HG03565 (cell line): ENCODE measurements around the gene TAGLN2.

ENCODE experiments used
- ATAC-seq: cut with Tn5 transposase; IDR thresholded peaks from one replicate; pipeline ENCODE4 v1.9.1; 2021; ENCODE audit warnings: mild to moderate bottlenecking, moderate library complexity; ENCODE audit not compliant: unreplicated experiment

Gene TAGLN2

DNA sequence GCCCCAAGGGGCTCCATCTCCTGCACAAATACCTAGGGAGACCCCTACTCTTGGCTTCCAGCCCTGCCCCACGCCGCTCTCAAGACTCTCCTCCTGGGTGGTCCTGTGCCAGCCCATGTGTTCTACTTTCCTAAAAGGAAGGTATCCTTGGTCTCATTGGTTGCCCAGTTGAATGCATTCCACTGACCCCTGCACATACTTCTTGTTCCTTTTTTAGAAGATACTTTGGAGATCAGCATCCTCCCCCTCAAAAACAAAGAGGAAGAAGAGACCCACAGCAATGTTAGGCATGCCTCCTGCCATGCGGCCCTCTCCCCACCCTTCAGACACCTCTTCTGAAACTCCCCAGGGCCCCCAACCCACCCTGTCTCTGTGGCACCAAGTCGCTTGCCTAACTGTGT, 24.7 kb upstream of the TAGLN2 start:
- no peak for ATAC-seq

DNA sequence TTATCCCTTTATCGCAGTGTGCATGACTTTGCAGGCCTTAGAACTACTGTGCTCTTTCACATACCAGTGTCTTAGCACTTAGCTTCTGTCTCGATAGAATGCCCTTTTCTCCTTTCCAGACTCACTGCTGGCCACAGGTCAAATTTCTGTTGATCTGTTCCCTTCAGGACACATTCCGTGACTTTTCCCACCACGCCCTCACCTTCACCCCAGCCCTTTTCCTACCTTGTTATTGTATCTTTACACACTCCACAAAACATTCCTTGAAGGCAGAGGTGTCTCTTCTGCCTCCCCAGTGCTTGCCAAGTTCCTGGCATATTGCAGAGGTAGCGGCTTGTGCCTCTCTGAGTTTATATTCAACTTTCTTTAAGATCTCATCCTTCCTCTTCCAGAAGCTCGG, 23.8 kb upstream of the TAGLN2 start:
- no peak for ATAC-seq

DNA sequence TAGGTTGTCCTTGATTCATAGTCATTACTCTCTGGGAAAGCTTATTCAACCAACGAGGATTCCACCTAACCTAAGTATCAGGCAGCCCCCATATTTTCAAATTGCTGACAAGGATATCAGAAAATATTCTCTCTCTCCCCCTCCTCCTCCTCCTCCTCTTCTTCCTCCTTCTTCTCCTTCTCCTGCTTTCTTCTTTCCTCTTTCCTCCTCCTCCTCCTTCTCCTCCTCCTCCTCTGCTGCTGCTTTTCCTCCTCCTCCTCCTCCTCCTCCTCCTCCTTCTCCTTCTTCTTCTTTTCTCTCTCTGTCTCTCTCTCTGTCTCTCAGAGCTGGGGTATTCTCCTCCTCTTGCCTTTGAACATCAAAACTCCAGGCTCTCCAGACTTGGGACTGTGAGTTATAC, 22.6 kb upstream of the TAGLN2 start:
- ATAC-seq, result no peak

GRCh38 chr1:159946242-159947187, 21.2 kb upstream of the TAGLN2 start:
- no peak for ATAC-seq

DNA sequence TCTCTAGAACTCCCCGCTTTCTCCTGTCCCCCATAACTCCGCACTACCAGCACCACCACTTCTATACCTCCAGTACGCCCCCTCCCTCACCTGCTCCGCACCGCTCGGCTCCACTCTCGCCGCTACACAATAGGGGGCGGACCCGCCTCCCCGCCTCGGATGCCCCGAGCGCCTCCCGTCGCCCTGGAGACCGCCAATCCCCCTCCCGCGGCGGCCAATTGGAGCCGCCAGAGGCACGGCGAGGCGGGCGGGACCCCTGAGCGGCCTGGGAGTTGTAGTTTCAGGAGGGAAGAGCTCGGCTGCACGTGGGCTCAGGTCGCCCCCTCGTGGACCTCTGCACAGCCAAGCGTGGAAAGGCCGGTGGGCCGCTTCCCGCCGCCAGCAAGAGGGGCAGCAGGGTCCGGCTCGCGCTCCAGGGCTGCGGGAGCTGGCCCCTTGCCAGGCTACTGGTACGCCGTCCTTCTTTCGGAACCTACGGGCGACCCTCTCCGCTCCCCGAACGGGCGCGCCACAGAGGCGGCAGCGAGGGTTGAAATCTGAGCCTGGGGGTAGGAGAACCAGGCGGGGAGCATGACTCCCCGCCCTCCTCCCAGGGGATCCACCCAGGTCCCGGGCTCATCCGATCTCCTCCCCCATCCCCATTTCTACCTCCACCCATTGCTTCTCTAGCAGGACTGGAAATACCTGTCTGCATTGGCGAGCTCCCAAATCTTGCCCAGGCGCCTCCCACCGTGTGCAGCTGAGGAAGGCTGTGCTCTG, 20.4 kb upstream of the TAGLN2 start, which contains the start of gene IGSF9:
TSS of gene IGSF9 (minus strand) at position 131 of the 759 bp plus-strand sequence. CDS start 2,159 bp downstream, outside the sequence.
- ATAC-seq, result no peak

DNA sequence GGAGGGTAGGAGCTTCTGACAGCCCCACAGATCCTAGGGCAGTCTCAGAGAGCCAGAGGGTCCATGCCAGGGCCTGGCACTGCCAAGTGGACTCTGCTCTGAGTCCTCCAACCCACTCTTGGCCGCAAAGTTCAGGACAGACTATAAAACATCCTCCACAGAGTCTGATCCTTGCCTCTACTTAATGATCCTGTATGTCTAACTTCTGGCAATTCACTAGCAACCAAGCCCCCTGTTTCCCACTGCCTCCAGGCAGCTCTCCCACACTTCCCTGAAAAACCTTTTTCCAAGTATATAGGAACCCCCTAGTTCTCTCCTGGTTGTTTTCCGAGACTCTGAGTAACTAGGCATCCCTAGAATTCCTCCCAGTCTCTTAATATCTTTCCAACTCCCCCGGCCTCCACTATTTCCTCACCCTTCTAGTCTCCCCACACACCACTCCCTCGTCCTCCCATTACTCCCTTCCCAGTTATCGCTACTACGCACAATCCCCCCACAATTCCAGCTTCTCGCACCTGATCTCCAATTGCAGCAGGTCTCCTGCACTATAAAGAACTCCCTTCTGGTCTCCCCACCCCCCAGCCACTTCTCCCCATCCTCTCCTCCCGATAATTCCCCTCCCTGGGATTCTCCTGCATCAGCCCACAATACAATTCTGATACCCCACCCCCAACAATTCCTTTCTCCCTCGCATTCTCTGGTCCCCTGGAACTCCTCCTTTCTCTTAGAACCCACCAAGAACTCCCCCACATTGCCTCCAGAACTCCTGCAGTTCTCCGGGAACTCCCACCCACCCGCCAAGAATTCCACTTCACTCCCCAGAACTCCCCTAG, 19.5 kb upstream of the TAGLN2 start:
- ATAC-seq, result no peak

DNA sequence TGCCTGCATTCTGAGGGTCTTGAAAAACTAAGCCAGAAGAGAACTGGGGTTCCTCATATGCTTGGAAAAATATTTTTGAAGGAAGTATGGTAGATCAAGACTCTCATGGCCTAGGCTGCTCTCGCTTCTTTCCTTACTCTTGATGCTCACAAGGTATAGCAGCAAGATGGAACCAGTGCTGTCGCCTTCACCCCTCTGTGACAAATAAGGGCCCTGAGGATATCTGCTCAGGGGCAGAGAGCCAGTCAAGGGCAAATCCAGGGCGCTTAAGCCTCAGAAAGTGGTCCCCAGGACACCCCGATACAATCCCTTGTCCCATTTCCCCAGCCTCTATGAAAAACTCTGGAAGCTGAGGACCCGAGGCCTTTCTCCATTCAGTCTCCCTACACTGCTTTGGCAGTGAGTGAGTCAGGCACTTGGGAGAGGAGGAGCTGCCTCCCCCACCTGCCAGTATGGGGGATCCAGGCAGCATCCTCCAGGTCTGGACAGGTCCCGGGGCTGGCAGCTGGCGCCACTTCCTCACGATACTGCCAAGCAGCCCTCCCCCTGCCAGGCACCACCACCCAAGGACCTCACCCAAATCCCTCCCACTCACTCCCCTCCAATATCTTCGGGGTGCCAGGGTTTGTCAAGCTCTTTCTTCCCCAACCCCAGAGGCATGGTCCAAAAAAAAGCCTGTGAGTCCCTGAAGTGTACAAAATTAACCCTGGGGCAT, 18.8 kb upstream of the TAGLN2 start:
- ATAC-seq, result no peak

GRCh38 chr1:159943278-159943640, 18.0 kb upstream of the TAGLN2 start:
- ATAC-seq, result no peak

DNA sequence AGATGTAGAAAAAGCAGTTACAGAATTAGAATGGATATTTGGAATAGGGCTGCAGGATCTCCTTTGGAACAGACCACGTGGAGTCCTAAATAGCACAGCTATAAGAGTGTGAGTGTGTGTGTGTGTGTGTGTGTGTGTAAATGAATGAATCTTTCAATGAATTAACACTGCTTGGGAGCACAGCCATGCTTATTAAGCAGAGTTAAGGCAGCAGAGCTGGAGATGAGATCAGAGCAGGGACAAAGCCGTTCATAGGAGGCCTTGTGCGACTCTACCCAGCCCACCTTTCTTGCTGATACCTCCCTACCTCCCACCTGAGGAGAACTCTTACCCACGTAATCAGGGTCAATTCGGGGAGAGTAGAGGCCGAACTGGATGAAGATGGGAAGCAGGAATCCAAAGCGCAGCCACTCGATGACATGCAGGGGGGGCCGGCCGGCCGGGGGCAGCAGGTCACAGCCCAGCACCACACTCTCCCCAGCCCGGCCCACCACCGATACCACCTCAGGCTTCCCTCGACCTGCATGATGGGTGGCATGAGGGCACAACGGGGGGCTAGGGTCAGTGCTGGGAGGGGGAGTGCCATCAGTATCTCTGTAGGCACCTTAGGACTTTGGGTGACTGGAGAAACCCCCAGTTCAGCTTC, 17.4 kb upstream of the TAGLN2 start:
- ATAC-seq, result no peak

DNA sequence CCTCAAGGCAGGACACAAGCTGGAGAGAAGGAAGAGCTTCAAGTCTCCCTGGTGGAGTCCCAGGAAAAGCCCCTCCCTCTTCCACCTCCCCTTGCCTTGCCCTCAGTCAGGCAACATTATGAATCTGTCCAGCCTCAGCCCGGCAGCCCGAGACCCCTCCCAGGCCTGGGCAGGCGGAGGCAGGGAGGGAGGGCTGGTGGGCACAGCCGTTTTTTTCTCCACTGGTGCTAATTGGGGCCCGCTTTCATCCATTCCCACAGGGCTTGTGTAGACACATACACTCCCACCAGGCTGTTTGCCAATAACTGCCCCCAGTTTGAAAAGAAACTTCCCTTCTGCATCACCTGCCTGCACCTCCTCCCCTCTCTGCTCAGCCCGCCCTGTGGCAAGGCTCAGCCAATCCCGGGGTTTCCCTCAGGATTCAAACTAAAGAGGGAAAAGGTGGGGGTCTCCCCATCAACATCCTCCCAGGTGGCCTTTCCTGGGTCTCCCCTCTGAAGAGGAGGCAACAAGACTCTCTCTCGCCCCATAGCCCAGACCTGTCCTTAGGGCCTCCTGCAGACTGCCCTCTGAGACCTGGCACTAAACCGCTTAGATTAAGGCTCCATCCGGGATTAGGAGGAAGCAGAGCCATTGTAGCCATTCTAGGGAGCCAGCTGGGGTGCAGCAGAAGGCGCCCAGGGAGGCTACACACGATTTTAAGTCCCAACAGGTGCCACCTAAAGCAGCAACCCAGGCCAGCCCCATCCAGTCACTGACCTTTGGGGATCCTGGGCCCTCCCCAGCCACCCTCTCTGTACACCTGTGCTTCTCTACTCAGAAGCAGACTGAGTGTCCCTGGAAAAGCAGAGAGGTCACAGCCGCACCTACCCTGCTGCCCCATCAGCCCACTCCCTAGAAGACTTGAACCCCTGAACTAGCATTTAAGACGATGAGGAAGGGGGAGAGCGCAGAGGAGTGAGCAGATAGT, 16.6 kb upstream of the TAGLN2 start:
- no peak for ATAC-seq

- no peak for ATAC-seq
Observed at GRCh38 chr1:159941141-159941540, 15.8 kb upstream of the TAGLN2 start.

DNA sequence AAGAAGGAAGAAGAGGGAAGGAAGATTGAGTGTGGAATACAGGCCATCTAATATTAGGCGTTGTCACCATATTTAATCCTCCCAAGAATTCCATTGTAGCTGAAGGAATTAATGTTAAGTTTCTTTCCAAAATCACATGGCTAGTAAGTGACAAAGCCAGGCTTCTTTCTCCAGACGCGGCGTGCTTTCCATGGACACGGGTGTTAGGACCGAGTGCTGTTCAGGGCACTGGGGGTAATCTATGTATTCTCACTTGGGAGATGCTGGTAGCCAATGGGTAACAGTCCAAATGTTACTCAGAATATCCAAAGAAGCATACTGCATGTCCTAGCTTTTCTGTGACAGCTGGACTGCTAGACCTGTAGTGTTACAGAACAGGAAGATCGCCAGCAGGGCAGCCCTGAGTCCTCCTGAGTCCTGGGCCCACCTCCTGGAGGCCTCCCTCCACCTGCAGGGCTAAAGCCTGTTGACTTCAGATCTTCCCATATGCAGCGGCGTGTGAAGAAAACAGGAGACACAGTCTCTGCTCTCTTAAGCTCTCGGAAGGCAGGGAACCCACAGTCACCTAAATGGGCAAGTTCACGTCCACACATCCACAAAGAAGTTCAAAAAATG, 14.8 kb upstream of the TAGLN2 start:
- ATAC-seq, result no peak

- ATAC-seq, result no peak
Observed at GRCh38 chr1:159939678-159940002, 14.3 kb upstream of the TAGLN2 start.

DNA sequence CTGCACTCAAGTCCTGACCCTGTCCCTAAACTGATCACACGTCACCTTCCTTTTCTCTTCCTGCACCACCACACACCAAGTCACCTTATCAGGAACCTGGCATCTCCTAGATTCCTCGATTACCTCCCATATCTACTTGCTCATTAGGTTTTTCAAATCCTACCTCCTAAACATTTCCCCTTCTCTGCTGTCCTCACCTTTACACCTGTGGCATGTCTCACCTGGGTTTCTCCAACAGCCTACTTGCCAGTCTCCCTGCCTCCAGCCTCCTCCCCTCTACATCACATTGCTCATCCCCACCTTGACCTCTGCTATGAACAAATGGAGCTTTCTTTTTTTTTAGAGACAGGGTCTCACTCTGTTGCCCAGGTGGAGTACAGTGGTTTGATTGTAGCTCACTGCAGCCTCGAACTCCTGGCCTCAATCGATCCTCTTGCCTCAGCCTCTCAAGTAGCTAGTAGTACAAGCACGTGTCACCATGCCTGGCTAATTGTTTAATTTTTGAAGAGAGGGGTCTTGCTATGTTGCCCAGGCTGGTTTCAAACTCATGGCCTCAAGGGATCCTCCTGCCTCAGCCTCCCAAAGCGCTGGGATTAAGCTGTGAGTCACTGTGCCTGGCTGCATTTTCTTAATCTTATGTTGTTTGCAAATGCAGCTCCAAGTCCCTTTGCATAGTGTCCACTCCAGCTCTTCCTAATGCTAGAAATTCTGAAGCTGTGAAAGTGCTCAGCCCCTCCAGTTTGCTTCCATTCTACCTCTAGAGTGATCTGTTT, 13.8 kb upstream of the TAGLN2 start:
- ATAC-seq, result no peak

- no peak for ATAC-seq
Observed at GRCh38 chr1:159938211-159938852, 13.0 kb upstream of the TAGLN2 start.

- ATAC-seq, result no peak
Observed at GRCh38 chr1:159937054-159937750, 11.9 kb upstream of the TAGLN2 start.
